ENCODE measurements around the gene DTWD2.

- no peak for TF ChIP-seq CTCF (IDR thresholded peaks at IDR 0.05)
- no peak for TF ChIP-seq POLR2A (IDR thresholded peaks at IDR 0.05)
Measured at GRCh38 chr5:118832974-118833373, 155.4 kb downstream of the DTWD2 start.

Measured in right lobe of liver (tissue), 4 donors.